Endothelial cell (in vitro differentiated cells): Measurements from ENCODE around the gene HMBS. TPM values are rescaled to one million over a fixed set of nuclear protein-coding genes. Genes with fewer than 3 reads are reported as not detected.

Experiments
- DNase-seq: peaks from one replicate; pipeline ENCODE4 v3.0.0; 2021; ENCODE audit warnings: low spot score
- H3K27ac Mint-ChIP-seq: one replicate; pipeline ENCODE4 v1.8.0; 2021; ENCODE audit warnings: mixed read lengths, inconsistent platforms; ENCODE audit not compliant: unreplicated experiment
- H3K27me3 Mint-ChIP-seq: one replicate; pipeline ENCODE4 v1.8.0; 2021; ENCODE audit warnings: mild to moderate bottlenecking, moderate library complexity, mixed read lengths, inconsistent platforms; ENCODE audit not compliant: unreplicated experiment
- H3K36me3 Mint-ChIP-seq: one replicate; pipeline ENCODE4 v1.8.0; 2021; ENCODE audit warnings: mild to moderate bottlenecking, low read depth, mixed read lengths, inconsistent platforms; ENCODE audit not compliant: unreplicated experiment
- H3K4me1 Mint-ChIP-seq: one replicate; pipeline ENCODE4 v1.8.0; 2021; ENCODE audit warnings: mild to moderate bottlenecking, mixed read lengths, inconsistent platforms; ENCODE audit not compliant: unreplicated experiment
- H3K4me3 Mint-ChIP-seq: one replicate; pipeline ENCODE4 v1.8.0; 2021; ENCODE audit warnings: mild to moderate bottlenecking, mixed read lengths, inconsistent platforms; ENCODE audit not compliant: unreplicated experiment
- H3K9me3 Mint-ChIP-seq: one replicate; pipeline ENCODE4 v1.8.0; 2021; ENCODE audit warnings: mixed read lengths, inconsistent platforms; ENCODE audit not compliant: unreplicated experiment
- CTCF ChIP-seq: fragments of 200-600 bp; sonication (generic); IDR thresholded peaks from one replicate; pipeline ENCODE4 v1.5.0; 2021; ENCODE audit warnings: antibody characterized with exemption; ENCODE audit not compliant: unreplicated experiment
- total RNA-seq: library from RNA; stranded (reverse); fragmentation: NEBNext Ultra II Directional; extraction: Animal tissue kit (Norgen Biotek cat#: 25700); gene quantifications from one replicate; pipeline ENCODE4 v1.2.1, GENCODE V29; 2021; ENCODE audit not compliant: unreplicated experiment

The HMBS gene
- total RNA-seq, 1 donor from 2014 or later: 13.6 TPM

GRCh38 chr11:119111361-119111925, 26.8 kb downstream of the HMBS start:
- peaks cover 25% of the 10 kb centered on the region for H3K36me3 Mint-ChIP-seq
- H3K27ac Mint-ChIP-seq: no peak overlapping the region
- peak overlapping the region; percentile 34 for H3K4me3 Mint-ChIP-seq
- TF ChIP-seq CTCF: no peak
- H3K4me1 Mint-ChIP-seq: peaks cover 48% of the 10 kb centered on the region
- peaks cover 17% of the 10 kb centered on the region for H3K27me3 Mint-ChIP-seq
- no peaks in the 10 kb centered on the region for H3K9me3 Mint-ChIP-seq
- DNase-seq: no peak

- no peak for TF ChIP-seq CTCF
- Mint-ChIP-seq H3K9me3 (no peaks in the 10 kb centered on the region), H3K4me3 (peak overlapping the region; percentile 6), H3K4me1 (peaks cover 43% of the 10 kb centered on the region), H3K36me3 (peaks cover 25% of the 10 kb centered on the region), H3K27ac (peak overlapping the region; percentile 15), H3K27me3 (peaks cover 17% of the 10 kb centered on the region)
- no peak for DNase-seq
These were observed 27.8 kb downstream of the HMBS start for GRCh38 chr11:119112314-119113020.

- no peak for DNase-seq
- Mint-ChIP-seq H3K9me3 (no peaks in the 10 kb centered on the region), H3K36me3 (peaks cover 25% of the 10 kb centered on the region), H3K4me3 (no peak overlapping the region), H3K27me3 (peaks cover 13% of the 10 kb centered on the region), H3K4me1 (peaks cover 35% of the 10 kb centered on the region), H3K27ac (no peak overlapping the region)
- no peak for TF ChIP-seq CTCF
These were observed 29.0 kb downstream of the HMBS start for GRCh38 chr11:119113716-119114115.

- Mint-ChIP-seq H3K4me3 (no peak overlapping the region), H3K9me3 (no peaks in the 10 kb centered on the region), H3K4me1 (peaks cover 29% of the 10 kb centered on the region), H3K27me3 (peaks cover 10% of the 10 kb centered on the region), H3K36me3 (peaks cover 25% of the 10 kb centered on the region), H3K27ac (no peak overlapping the region)
- no peak for DNase-seq
- TF ChIP-seq CTCF: no peak
These were observed 29.7 kb downstream of the HMBS start for GRCh38 chr11:119114351-119114750.
